GM21367 (cell line): ENCODE measurements around the gene A2M.

Source experiments
- ATAC-seq: cut with Tn5 transposase; IDR thresholded peaks from one replicate; pipeline ENCODE4 v1.9.1; 2021; ENCODE audit not compliant: unreplicated experiment

The A2M gene

DNA sequence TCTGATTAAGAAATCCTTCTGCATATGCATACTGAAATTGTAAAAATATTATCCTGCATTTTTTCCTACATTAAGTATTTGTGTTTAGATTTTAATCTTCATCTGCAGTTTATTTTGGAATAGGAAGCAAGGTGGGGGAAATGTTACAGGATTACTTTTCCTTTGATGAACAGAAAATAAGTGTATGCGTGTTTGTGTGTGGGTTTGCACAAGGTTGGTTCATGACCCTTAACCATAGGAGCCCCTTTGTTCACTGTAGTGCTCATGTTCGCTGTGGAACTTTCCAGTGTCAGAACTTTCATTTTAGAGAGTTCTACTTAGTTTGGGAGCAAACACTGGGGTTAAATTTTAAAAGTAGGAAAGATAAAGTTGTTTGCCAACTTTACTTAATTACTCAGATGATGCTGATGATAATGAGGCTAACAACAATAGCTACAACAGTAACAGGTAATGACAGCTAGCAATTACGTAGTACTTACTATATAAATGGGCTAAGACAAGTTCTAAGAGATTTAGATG lies 6.4 kb upstream of the A2M start:
- ATAC-seq, result no peak

- no peak for ATAC-seq
Observed at GRCh38 chr12:9120487-9121184, 4.9 kb upstream of the A2M start.

DNA sequence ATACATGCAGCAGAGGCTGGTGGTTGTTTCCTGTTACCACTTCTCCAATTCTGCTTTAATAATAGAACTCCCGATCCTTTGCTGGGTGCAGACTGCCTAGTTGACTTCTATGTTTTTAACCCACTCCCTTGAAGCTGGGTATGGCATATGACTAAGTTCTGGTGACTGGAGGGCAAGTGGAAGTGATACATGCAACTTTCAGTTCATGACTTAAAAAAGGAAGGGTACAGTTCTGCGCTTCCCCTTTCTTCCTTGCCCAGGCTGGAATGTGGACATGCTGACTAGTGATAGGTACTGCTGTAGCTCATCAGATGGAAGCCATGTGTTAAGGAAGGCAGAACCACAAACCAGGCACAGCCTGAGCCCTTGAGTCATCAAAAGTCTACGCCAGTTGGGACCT lies 2.4 kb upstream of the A2M start:
- no peak for ATAC-seq

DNA sequence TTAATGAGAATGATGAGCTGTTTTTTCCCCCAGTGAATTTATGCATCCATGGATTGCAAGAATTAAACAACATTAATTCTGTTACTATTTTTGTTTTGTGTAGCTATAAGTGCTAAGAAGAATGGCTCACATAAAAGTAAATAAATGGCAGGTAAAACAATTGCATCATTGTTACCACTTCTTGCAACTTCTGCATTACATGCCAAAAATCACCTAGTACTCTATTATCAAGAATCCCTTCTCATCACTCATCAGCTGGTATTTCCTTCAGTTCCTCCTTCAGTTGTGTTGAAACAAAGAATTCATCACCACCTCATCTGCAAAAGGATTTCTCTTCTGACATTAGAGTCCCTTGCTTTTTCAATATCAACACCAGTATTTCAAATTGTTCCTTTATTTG lies 773 bp downstream of the A2M start:
- ATAC-seq, result no peak

DNA sequence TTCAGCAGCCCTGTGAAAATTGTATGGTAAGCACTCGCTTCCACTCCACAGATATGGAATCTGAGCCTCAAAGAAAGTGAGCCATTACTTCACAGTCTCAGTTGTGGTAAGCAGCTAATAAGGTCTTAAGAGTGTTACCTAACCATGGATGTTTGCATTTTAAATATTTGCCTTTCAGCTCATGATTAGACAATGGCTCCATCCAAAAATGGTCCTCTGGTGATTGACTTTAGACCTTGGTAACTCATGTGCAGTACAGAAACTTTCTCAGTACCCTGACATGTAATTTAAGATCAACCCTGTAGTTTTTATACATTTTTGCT lies 1.8 kb downstream of the A2M start:
- ATAC-seq, result no peak

DNA sequence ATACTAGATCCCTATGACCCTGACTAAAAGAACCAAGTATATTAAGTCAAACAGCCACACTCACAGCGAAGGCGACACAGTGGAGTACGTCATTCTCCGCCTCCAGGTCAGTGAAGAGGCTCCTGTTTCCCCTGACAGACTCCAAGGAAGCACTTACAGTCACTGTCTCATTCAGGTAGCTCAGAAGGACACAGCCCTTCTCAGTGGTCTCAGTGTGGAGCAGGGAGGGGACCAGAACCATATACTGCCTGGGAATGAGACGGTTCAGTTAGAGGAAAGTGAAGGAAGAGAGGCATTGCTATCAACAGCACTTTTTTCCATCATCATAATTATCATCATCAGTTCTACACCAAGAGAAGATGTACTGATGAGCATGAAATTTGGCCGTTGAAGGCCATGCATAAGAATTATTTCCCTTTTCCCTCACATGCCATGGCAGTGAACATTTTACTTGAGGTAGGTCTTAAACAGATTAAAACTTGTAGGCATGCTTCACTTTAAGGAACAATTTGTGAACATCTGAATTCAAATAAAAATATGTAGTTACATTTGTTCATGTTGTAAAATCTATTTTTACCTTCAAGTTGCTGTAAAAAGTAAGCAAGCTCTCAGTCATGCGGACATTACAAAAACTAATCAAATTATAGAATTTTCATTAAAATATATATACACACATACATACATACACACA lies 2.3 kb downstream of the A2M start:
- no peak for ATAC-seq

- no peak for ATAC-seq
Observed at GRCh38 chr12:9112076-9112853, 3.5 kb downstream of the A2M start.

GRCh38 chr12:9111525-9111924 lies 4.2 kb downstream of the A2M start:
- ATAC-seq, result no peak

GRCh38 chr12:9109737-9110491 lies 5.8 kb downstream of the A2M start:
- ATAC-seq, result no peak

DNA sequence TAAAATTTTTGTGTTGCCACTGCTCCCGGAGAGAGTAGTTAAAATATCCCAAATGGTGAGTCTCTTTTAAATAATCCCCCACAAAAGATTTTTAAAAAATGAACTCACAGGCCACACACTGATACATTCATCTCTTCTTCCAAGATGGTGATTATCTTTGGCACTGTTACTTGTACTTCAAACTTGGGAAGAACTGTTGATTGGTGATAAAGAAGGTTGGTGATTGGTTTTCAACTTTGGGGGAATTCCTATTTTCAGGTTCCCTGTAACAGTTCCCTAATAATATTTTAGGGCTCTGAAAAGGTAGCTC lies 6.6 kb downstream of the A2M start:
- no peak for ATAC-seq

- ATAC-seq, result no peak
Observed at GRCh38 chr12:9108504-9109212, 7.1 kb downstream of the A2M start.

DNA sequence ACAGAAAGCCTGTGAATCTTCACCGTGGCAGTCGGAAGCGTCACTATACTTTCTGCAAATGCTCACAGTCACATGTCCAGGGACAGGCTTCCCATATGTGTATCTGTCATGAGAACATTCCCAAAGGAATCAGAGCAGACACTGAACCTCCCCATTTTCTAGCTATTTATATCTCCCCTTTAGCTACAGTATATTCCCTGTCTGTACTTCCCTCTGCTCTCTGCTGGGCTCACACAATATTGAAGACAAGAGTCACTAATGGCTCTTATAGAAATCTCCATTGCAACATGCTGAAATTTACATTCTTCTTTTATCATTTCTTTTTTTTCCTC lies 8.2 kb downstream of the A2M start:
- ATAC-seq, result no peak

GRCh38 chr12:9106610-9107541 lies 8.8 kb downstream of the A2M start:
- ATAC-seq, result no peak

DNA sequence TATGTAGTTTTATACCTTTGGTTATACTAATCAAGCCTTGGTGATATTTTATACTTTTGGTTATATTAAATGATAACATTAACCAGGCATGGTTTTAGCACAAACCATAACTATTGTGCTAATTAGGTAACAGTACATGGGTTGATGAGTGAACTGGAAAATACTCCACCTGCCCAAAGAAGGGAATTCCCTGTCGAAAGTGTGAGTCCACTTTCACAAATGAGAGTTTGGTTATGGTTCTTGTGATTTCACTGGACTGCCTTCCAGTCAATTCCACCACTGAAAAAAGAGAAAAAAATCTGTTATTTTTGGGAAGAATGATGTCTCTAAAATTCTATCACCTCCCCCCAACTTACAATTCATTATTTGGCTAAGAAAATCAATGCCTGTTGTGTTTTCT lies 9.7 kb downstream of the A2M start:
- no peak for ATAC-seq

DNA sequence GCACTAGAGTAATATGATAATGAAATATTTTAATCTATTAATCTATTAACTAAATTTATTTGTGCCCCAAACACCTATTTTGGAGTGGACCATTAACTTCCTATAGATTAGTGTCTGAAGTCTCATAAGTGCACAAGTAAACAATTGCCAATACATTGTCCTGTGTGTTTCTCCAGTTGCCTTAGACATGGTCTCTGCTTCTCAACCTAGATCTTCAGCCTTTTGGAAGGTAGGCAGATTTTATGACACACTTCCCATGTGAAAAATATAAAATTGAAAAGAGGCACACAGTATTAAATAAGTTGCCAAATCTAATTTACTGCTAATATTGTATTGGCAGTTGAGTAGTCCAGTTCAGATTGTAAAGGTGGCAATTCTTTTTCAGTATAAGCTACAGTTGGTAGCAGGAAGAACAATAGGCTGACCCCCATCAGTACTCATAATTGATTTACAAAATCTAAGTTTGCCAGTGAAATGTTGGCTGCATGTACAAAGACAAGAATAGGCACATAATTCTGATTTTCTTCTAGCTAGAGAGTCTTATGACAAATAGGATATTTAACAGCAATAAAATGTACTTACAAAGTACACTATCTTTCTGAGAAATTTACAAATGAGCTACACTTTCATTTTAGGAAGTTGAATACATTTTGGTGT lies 10.8 kb downstream of the A2M start:
- no peak for ATAC-seq

DNA sequence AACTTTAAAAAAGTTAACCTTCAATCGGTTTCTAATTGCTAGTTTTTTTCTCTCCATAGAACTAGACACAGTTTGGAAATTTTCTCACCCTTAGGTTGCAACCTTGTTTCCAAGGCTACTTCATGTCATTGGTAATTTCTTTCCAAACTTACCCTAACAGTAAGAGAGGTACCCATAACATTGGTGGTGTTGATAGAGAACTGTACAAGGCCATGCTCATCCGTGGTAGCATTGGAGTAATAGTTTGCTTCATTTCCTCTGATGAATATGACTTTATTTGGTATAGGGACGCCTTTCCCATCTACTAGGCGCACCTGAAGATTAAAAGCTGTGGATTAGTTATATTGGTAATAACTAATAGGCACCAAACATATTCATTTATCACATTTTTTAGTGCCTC lies 11.6 kb downstream of the A2M start:
- ATAC-seq, result no peak

GRCh38 chr12:9103050-9103849 lies 12.5 kb downstream of the A2M start:
- ATAC-seq, result no peak

DNA sequence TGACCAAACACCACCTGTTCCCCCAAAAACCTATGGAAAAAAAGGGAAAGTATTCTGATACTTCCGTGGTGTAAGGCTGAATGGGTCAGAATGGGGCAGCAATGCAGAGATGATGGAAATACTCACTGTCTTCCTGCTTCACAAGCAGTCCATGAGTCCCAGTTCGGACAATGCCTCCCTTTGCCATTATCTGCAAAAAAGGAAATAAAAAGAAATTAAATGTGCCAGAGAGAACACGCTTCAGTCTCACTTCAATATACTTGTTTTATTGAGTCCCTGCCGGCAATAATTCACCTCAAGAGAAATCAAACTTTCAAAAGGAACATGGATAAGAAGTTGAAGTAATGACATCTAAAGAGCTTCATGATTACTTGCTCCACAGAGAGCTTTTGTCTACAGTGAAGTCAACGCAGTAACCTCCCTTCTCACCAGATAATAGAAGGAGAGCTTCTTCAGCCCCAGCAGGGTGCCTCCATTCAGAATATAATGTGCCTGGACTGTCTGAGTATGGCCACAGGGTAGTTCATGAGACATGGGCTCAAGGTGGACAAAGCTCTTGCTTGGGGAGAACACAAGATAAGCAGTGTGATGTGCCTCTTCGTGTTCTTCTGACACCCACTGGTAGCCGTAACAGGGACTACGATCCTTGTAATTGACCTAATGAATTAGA lies 14.6 kb downstream of the A2M start:
- no peak for ATAC-seq
